Measurements from ENCODE around the gene ETNK2.

Gene ETNK2

GRCh38 chr1:204146309-204146708, 5.5 kb downstream of the ETNK2 start:
- DNase-seq: no peak

GRCh38 chr1:204145033-204145504, 6.8 kb downstream of the ETNK2 start:
- DNase-seq: no peak

DNA sequence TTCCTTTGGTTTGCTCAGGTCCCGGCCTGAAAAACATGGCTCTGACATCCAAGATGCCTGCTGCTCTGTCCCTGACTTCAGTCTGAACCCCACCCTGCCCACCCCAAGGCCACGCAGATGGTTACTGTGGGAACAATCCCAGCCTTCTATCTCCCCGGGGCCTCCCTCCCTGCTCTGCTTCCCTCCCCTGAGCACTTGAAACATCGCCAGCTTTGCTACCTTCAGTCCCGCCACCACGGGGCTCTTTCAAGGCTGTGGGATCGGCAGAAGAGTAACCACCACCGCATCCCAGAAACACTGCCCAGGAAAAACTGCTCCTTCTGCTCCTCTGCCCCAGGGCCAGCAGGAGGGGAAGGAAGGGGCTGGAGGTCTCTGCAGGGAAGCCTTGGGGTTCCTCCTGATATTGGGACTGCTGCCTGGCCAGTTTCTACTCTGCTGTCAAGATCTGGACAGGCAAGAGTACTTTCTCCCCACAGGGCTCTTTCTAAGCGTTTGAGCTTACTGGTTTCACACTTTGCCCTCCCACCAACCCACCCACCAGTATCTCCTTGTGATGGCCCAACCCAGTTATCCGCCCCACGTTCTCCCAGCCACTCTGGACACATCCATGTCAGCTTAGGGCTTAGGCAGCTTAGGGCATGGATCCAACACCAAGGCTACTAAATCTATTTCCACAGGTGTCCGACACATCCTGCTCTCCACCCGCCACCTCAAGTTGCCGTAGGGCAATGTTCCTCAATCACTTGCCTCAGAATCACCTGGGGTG, 8.4 kb downstream of the ETNK2 start:
- no peak for DNase-seq

DNA sequence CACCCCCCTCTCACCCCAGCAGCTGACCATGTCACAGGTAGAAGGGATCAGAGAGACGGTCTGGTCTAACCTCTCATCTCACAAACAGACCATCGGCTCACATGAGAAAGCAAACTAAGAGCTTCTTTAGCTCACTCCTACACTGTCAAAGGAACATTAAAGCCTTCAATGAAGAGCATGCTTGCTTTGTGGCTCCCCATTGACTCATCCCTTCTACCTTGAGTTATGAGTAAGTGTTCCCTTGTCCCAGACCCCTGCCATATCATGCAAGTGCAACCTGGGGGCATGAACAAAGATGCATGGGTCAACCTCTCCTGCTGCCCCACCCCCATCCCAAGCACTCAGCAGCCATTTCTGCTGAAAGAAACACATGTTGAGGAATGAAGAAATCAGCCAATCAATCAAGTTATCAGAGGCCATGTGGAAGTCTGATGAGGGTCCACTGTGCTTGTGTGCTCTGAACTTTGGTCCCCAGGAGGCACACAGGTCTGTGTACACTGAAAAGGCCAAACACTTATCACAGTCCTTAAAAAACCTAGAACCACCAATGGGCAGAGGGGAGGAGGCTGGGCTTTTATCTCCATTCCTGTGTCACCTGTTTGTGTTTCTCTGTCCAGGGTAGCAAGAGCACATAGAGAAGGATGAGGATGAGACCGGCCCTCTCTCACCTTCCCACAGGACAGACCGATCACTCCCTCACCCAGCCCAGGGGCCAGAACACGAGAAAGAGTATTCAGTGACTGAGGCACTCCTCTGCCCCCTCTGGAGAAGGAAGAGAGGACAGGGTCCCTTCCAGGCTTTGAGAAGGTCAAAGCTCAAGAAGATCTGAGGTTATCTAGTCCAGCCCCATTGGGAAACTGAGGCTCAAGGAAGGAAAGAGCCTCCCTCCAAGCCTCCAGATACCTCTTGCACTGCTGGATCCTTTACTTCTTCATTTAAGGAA, 9.5 kb downstream of the ETNK2 start:
- DNase-seq: no peak

- DNase-seq: no peak
These were observed 10.7 kb downstream of the ETNK2 start for GRCh38 chr1:204141131-204141530.

- no peak for DNase-seq
These were observed 11.9 kb downstream of the ETNK2 start for GRCh38 chr1:204139952-204140351.

DNA sequence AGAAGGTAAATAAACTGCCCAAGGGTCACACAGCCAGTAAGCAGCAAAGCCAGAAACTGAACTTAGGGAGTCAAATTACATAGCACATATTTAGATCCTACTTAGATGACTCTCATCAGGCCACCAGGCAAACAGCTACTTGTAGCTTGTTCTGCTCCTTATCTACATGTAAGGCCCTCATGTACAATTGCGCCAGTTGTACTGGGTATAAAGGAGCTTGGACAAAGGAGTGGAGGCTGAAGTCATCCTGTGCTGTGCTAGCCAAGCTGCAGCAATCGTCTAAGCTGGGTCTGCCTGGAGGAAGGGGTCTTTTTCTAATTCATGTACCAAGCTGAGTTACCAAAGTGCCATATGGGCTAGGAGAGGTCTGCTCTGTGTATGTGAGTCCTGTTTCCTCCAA, 12.8 kb downstream of the ETNK2 start:
- no peak for DNase-seq

DNA sequence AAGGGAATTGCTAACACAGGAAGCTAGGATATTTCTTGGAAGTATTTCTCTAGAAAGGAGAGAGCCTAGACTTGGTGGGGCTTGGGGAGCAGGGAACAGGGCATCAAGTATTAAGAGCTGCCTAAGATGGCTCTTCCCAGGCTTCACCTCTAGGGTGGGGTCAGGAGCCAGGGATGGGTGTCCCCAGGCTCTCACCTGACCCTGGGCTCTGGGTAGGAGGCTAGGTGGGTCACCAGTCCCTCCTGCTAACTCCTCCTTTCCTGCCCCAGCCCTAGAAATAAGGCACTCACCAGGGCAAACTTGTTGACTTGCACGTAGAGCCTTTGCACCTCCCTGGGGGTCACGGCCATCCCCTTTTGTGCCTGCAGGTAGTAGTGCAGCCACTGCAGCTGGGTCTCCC, 15.0 kb downstream of the ETNK2 start:
- no peak for DNase-seq

GRCh38 chr1:204134103-204134502, 17.7 kb downstream of the ETNK2 start:
- no peak for DNase-seq

GRCh38 chr1:204132718-204133117, 19.1 kb downstream of the ETNK2 start:
- DNase-seq: no peak

GRCh38 chr1:204131978-204132377, 19.9 kb downstream of the ETNK2 start:
- DNase-seq: no peak

GRCh38 chr1:204130981-204131892, 20.6 kb downstream of the ETNK2 start:
- no peak for DNase-seq

GRCh38 chr1:204130178-204130577, 21.7 kb downstream of the ETNK2 start:
- DNase-seq: peak; percentile 32

DNA sequence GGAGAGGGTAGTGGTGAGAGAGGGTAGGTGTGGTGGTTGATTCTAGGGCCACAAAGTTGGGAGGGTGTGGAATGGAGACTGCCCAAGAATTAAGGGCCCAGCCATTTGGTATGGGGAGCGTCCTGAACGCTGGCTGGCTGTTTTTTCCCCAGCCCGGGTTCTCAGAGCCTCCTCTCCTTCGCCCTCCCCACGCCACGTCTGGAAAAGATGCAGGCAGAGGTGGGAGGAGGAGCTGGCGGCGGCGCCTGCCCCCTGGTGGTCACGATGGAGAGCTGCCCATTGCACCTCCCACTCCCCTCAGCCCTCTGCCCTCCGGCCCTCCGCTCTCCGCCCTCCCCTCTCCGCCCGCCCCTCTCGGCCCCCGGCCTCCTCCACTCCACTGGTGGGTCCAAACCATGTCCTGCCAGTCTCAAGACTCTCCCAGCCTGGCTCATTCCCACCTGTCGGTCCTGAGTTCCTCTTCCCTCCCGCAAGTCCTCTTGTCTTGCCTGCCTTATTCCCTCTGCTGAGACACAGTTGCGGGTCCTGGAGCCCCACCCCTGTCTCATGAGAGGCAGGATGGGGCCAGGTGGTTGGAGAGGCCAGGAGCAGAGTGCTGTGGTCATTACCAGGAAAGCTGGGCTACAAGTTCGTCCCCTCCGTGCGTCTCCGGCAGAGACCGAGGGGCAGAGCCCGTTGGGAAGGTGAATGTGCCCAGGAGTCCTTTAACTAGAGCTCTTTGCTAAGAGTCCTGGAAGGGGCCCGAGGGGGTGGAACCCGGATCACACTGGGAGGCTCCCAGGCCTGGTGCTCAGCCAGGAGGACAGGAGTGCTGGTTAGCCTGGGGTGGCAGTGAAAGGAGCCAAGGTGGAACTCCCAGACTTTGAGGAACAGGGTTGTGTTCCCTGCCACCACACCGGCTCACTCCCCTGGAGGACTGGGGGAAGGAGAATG, 22.6 kb downstream of the ETNK2 start:
- peak; percentile 8 for DNase-seq

- no peak for DNase-seq
These were observed 23.3 kb downstream of the ETNK2 start for GRCh38 chr1:204128464-204128963.

- peak; percentile 23 for DNase-seq
These were observed 24.1 kb downstream of the ETNK2 start for GRCh38 chr1:204127597-204128242.

DNA sequence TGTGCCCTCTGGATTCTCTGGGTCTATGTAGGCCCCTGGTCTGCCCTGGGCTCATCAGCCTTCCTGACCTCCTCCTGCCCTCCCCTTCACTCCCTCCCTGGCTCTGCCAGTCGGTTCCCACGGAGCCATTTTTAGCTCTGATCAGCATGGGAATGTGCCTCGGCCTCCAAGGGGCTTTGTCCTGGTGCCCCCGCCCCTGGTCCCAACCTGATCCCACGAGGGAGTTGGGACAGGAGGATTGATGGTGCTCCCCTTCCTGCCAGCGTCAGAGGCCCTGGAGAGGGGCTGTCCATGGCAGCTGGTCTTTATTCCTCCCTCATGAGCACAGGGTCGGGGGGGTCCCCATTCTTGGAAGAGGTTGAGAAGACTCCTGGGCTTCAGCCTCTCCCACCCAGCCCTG, 24.9 kb downstream of the ETNK2 start:
- no peak for DNase-seq

DNA sequence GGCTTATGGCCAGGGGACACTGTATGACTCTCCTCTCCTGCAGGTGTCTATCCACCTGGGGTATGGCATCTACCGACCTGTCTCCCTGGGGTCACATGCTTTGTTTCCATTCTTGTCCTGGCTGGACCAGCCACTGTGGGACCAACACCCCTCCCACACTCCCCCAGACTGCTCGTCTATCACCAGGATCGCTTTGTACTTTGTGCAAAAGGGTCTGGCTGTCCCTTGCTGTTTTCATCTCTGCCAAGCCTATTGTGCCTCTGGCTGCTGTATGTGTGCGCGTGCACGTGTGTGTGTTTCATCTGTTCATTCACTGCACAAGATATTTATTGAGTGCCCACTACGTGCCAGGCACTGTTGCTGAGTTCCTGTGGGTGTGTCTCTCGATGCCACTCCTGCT, 25.5 kb downstream of the ETNK2 start:
- DNase-seq: no peak

DNA sequence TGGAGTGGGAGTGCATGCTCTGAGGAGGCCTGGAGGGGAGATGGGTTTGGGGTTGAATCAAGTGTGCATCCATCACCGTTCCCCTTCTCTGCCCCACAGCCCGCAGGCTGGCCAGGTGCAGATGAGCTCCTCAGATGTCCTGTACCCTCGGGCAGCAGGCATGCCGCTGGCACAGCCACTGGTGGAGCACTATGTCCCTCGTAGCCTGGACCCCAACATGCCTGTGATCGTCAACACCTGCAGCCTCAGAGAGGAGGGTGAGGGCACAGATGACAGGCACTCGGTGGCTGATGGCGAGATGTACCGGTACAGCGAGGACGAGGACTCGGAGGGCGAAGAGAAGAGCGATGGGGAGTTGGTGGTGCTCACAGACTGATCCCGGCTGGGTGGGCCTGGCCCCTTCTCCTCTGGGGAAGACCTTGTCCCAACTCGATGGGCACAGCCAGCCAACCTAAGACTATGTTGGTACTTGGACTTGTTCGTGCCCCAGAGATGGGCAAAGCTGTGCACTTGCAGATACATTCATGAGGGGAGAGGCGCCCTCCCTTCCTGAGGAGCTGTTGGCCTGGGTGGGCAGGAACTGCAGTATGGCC, 26.0 kb downstream of the ETNK2 start:
- DNase-seq: no peak

DNA sequence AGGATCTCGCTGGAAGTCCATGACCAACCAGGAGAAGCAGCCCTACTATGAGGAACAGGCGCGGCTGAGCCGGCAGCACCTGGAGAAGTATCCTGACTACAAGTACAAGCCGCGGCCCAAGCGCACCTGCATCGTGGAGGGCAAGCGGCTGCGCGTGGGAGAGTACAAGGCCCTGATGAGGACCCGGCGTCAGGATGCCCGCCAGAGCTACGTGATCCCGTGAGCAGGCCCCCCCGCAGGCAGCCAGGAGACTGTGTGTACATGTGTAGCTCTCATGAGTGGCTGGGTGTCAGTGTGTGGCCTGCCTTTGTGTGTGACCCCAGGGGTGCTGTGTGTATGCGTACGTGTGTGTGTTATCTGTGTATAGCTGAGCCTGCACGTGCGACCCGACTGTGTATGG, 27.2 kb downstream of the ETNK2 start:
- DNase-seq: no peak

- DNase-seq: no peak
These were observed 28.5 kb downstream of the ETNK2 start for GRCh38 chr1:204123376-204123775.

All from NCI-H1417 treated with DMSO at 0.1 percent for 48 hours (cell line).